HG03097 (cell line): Measurements from ENCODE around the gene SLC7A14.

ENCODE experiments used
- ATAC-seq: cut with Tn5 transposase; IDR thresholded peaks from one replicate; pipeline ENCODE4 v1.9.1; 2021; ENCODE audit not compliant: unreplicated experiment, low FRiP score

Gene SLC7A14

GRCh38 chr3:170585937-170586310 is at the start of gene SLC7A14:
Gene SLC7A14 (minus strand): TSS chr3:170586075. CDS start chr3:170526936, 59,139 bp downstream.
- no peak for ATAC-seq

- ATAC-seq = no peak
Observed at GRCh38 chr3:170635385-170635735, 49.5 kb upstream of the SLC7A14 start.

GRCh38 chr3:170634663-170635384 is 48.9 kb upstream of the SLC7A14 start:
- peak; percentile 79 for ATAC-seq

- ATAC-seq = no peak
Observed at GRCh38 chr3:170633573-170633972, 47.7 kb upstream of the SLC7A14 start.

GRCh38 chr3:170632780-170633179 is 46.9 kb upstream of the SLC7A14 start:
- ATAC-seq = peak; percentile 82

- ATAC-seq = no peak
Observed at GRCh38 chr3:170631755-170632488, 46.0 kb upstream of the SLC7A14 start.

GRCh38 chr3:170623524-170623923 is 37.6 kb upstream of the SLC7A14 start:
- no peak for ATAC-seq

- no peak for ATAC-seq
Observed at GRCh38 chr3:170622369-170623159, 36.7 kb upstream of the SLC7A14 start.

- no peak for ATAC-seq
Observed at GRCh38 chr3:170621256-170621655, 35.4 kb upstream of the SLC7A14 start.

GRCh38 chr3:170614214-170614966 is 28.5 kb upstream of the SLC7A14 start:
- no peak for ATAC-seq

GRCh38 chr3:170611751-170612150 is 25.9 kb upstream of the SLC7A14 start:
- ATAC-seq = no peak

GRCh38 chr3:170610321-170610884 is 24.5 kb upstream of the SLC7A14 start:
- ATAC-seq = no peak

- no peak for ATAC-seq
Observed at GRCh38 chr3:170608475-170608874, 22.6 kb upstream of the SLC7A14 start.

- no peak for ATAC-seq
Observed at GRCh38 chr3:170606675-170607074, 20.8 kb upstream of the SLC7A14 start.

- no peak for ATAC-seq
Observed at GRCh38 chr3:170605490-170605889, 19.6 kb upstream of the SLC7A14 start.

- ATAC-seq = no peak
Observed at GRCh38 chr3:170603770-170604510, 18.1 kb upstream of the SLC7A14 start.

GRCh38 chr3:170602556-170602955 is 16.7 kb upstream of the SLC7A14 start:
- ATAC-seq = no peak

GRCh38 chr3:170600005-170600624 is 14.2 kb upstream of the SLC7A14 start:
- ATAC-seq = no peak

GRCh38 chr3:170599091-170599490 is 13.2 kb upstream of the SLC7A14 start:
- no peak for ATAC-seq
